ENCODE measurements around the gene EEF2K.
"Not testable (repeated sequence)": the region's sequence is repeated elsewhere in the genome, so short reads cannot be mapped to it uniquely, and the experiment has no call there.

EEF2K gene

GRCh38 chr16:22190081-22190775 is 15.8 kb upstream of the EEF2K start:
- DNase-seq = peak; percentile 99

GRCh38 chr16:22190776-22191531 is 15.1 kb upstream of the EEF2K start:
- peak; percentile 60 for ATAC-seq
- DNase-seq = peak; percentile 99

More at GRCh38 chr16:22190081-22190775, 15.8 kb upstream of the EEF2K start:
- peak; percentile 67 for ATAC-seq

- DNase-seq (peak; percentile 55), ATAC-seq (no peak)
Observed at GRCh38 chr16:22191532-22192260, 14.4 kb upstream of the EEF2K start.

- ATAC-seq (peak; percentile 19), DNase-seq (peak; percentile 84)
Observed at GRCh38 chr16:22192261-22193062, 13.6 kb upstream of the EEF2K start.

- peak; percentile 27 for DNase-seq
- ATAC-seq = no peak
Observed at GRCh38 chr16:22193063-22193411, 13.0 kb upstream of the EEF2K start.

GRCh38 chr16:22194707-22195444 is 11.2 kb upstream of the EEF2K start:
- ATAC-seq (no peak), DNase-seq (peak; percentile 51)

GRCh38 chr16:22195445-22195694 is 10.7 kb upstream of the EEF2K start:
- no peak for ATAC-seq
- DNase-seq = no peak

- ATAC-seq (peak; percentile 35), DNase-seq (peak; percentile 90)
Observed at GRCh38 chr16:22195695-22196558, 10.2 kb upstream of the EEF2K start.

GRCh38 chr16:22196559-22197168 is 9.4 kb upstream of the EEF2K start:
- not testable (repeated sequence) for DNase-seq

GRCh38 chr16:22198547-22199293 is 7.4 kb upstream of the EEF2K start:
- DNase-seq = no peak
- ATAC-seq = no peak

More at GRCh38 chr16:22196559-22197168, 9.4 kb upstream of the EEF2K start:
- not testable (repeated sequence) for ATAC-seq

GRCh38 chr16:22202261-22202637 is 3.8 kb upstream of the EEF2K start:
- ATAC-seq = no peak

GRCh38 chr16:22203091-22203490 is 3.0 kb upstream of the EEF2K start:
- DNase-seq = no peak
- no peak for ATAC-seq

More at GRCh38 chr16:22202261-22202637, 3.8 kb upstream of the EEF2K start:
- no peak for DNase-seq

GRCh38 chr16:22204091-22204655 is 1.9 kb upstream of the EEF2K start:
- ATAC-seq (no peak), DNase-seq (no peak)

GRCh38 chr16:22205577-22206012 is 483 bp upstream of the EEF2K start:
- ATAC-seq (no peak), DNase-seq (no peak)

- ATAC-seq = peak; percentile 71
- DNase-seq = peak; percentile 87
Observed at GRCh38 chr16:22206842-22207714, 1.0 kb downstream of the EEF2K start.

- no peak for ATAC-seq
- DNase-seq = no peak
Observed at GRCh38 chr16:22207715-22208360, 1.8 kb downstream of the EEF2K start.

GRCh38 chr16:22210285-22210684 is 4.2 kb downstream of the EEF2K start:
- DNase-seq = no peak
- no peak for ATAC-seq

All from stimulated activated naive CD8-positive, alpha-beta T cell treated with anti-CD3 and anti-CD28 coated beads, Interleukin-15, Interleukin-2, amounts not matched to agents 100 U/mL and 50 U/mL, for 24 hours (primary cell).